ENCODE data around the gene SRCAP.

SRCAP gene

GRCh38 chr16:30737794-30738648 is 39.0 kb downstream of the SRCAP start:
- no peak for DNase-seq

- no peak for DNase-seq
Observed at GRCh38 chr16:30738984-30739951, 40.3 kb downstream of the SRCAP start.

DNA sequence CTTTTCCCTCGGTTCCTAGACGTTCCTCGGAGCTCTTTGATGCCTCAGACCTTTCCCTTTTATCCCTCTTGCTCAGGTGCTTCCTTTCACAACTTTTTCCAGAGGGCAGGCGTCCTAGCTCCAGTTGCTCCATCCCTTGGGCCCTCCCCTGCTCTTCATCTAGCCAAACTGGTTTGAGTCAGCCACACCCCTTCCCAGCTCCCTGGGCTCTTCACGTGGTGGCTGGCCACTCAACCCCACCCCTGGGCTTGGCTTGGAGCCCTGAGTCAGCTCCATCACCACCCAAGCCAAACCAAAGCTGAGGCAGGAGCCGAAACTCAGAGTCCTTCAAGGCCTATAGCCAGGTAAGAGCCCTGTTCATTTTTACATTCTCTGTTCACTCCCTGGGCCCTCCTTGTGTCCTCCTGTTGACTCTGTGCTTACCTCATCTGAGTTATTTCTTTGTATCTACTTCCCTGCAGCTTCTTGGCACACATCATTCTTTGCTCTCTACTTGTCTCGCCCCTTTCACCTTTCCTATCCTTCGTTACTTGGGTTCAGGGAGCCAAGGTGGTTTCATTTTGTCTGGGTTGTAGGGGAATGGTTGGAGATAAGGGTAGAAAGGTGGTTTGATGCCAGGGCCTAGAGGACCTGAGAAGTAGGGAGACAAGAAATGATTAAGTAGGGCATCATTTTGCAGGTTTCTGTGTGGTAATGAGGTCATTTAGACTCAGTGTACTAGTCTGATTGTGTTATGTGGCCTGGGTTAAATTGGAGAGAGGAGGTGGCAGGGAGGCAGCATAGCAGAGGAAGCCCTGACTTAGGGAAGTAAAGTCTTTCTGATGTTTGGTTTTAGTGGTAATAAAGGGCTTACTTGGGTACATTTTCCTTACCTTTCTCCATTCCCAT is 41.6 kb downstream of the SRCAP start:
- peak; percentile 16 for DNase-seq

DNA sequence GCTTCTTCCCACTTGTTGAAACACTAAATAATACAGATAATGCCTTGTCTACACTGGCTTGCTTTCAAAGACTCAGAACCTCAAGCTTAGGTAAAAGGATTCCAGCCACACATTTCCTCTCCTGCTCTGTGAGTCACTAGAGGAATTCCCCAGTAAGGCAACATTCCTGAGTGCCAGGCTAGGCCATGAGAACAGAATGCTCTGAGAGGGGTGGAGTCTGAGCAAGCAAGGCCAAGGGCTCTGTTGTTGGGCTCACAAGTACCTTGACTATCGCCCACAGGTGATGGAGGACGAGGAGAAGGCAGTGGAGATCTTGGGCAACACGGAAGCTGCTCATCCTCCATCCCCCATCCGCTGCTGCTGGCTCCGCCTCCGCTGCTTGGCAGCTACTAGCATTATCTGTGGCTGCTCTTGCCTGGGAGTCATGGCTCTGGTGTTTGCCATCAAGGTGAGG is 42.5 kb downstream of the SRCAP start:
- no peak for DNase-seq

DNA sequence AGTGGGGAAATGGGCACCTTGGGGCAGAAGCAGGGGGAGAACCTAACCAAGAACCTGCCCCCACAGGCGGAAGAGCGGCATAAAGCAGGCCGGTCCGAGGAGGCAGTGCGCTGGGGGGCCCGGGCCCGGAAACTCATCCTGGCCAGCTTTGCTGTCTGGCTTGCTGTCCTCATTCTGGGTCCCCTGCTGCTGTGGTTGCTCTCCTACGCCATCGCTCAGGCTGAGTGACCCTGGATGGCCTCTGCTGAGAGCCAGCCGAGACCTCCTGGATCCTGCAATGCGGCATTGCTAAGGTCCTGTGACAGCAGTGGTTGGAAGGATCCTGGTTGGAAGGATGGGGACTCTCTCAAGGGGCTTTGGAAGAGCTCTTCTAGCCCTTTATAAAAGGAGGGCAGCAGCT is 44.7 kb downstream of the SRCAP start:
- no peak for DNase-seq

- no peak for DNase-seq
Observed at GRCh38 chr16:30744183-30744582, 45.2 kb downstream of the SRCAP start.

- DNase-seq = no peak
Observed at GRCh38 chr16:30745082-30745481, 46.1 kb downstream of the SRCAP start.

GRCh38 chr16:30746638-30747175 is 47.7 kb downstream of the SRCAP start:
- no peak for DNase-seq

GRCh38 chr16:30747331-30747730 is 48.4 kb downstream of the SRCAP start:
- no peak for DNase-seq

GRCh38 chr16:30747799-30748633 is 49.0 kb downstream of the SRCAP start, which contains the start of gene PHKG2:
Gene PHKG2, plus strand, starts transcription at chr16:30748425. Its CDS starts 396 bp downstream, at chr16:30748821.
- DNase-seq = peak; percentile 98

DNA sequence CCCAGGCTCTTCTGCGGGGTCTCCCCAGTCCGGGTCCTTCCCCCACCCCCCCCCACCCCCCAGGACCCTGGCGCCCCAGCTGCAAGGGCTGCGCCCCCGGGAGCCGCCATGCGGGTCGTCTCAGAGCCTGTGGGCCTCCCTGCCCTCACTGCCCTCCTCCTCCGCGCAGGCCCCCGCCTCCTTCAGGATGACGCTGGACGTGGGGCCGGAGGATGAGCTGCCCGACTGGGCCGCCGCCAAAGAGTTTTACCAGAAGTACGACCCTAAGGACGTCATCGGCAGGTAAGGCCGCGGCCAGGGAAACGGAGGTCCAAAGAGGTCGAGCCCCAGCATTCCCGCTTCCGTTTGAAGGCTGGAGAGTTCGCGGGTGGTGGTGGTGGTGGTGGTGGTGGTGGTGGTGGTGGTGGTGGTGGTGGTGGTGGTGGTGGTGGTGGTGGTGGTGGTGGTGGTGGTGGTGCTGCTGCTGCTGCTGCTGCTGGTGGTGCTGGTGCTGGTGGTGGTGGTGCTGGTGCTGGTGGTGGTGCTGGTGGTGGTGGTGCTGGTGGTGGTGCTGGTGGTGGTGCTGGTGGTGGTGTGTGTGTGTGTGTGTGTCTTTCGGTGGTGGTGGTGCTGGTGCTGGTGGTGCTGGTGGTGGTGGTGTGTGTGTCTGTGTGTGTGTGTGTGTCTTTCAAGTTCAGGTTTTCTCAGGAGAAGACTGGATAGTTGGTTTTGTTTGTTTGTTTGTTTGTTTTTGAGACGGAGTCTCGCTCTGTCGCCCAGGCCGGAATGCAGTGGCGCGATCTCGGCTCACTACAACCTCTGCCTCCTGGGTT is 49.9 kb downstream of the SRCAP start:
- no peak for DNase-seq

GRCh38 chr16:30750201-30750600 is 51.2 kb downstream of the SRCAP start:
- DNase-seq = no peak

GRCh38 chr16:30750876-30751465 is 52.0 kb downstream of the SRCAP start:
- no peak for DNase-seq

DNA sequence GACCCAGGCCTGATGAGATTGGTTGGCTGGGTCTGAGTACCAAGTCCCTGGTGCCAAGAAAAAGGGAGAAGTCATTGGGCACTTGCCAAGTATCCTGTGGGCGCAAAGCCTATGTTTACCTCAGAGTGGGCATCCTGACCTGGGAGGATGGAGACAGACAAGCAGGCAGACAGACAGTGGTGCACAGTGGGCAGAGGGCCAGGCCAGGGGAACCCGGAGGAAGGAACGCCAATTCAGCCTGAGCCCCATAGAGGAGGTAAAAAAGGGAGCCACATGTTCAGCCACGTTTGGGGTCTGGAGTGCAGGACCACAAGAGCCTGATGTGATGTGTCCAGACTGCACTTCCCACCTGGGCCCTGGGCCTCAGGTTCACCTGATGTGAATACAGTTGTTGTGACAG is 54.6 kb downstream of the SRCAP start:
- no peak for DNase-seq

DNA sequence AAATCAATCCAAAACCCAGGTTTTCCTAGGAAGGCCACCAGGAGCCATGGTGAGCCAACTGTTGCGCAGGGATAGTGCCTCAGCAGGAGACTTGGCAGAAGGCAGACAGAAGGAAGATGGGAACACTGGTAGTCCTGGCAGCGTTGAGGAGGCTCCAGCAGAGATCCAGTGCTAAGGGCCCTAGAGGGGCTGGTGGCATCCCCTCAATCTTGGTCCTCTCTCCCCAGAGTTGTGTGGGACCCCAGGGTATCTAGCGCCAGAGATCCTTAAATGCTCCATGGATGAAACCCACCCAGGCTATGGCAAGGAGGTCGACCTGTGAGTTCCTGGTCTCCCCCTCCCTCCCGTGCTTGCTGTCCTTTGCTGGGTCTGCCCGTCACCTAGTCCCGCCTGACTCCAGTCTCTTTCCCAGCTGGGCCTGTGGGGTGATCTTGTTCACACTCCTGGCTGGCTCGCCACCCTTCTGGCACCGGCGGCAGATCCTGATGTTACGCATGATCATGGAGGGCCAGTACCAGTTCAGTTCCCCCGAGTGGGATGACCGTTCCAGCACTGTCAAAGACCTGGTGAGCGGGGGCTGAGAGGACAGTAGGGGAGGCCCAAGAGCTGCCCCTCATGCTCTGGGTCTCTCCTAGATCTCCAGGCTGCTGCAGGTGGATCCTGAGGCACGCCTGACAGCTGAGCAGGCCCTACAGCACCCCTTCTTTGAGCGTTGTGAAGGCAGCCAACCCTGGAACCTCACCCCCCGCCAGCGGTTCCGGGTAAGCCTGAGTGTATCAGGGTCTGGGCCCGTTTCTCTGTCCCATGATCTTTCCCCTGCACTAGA is 57.2 kb downstream of the SRCAP start:
- no peak for DNase-seq

GRCh38 chr16:30756781-30757100 is 57.8 kb downstream of the SRCAP start:
- DNase-seq = no peak

DNA sequence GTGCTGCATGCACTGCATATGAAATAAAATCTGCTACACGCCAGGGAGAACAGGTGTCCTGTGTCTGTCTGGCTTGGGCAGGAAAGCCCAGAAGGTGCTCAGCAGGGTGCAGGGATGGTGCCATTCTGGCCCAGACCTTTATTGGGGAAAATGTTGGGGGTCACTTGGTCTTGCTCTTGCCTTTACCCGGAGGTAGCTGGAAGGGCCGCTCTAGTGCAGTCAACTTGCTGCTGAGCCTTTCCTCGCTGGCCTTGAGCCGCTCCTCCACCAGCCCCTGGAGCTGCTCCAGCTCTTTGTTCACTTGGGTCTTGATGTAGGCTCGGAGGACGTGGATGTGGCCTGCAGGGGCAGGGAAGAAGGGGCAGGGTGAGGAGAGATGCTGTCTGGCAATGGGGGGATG is 58.3 kb downstream of the SRCAP start:
- DNase-seq = no peak

GRCh38 chr16:30758988-30759491 is 60.1 kb downstream of the SRCAP start:
- no peak for DNase-seq

DNA sequence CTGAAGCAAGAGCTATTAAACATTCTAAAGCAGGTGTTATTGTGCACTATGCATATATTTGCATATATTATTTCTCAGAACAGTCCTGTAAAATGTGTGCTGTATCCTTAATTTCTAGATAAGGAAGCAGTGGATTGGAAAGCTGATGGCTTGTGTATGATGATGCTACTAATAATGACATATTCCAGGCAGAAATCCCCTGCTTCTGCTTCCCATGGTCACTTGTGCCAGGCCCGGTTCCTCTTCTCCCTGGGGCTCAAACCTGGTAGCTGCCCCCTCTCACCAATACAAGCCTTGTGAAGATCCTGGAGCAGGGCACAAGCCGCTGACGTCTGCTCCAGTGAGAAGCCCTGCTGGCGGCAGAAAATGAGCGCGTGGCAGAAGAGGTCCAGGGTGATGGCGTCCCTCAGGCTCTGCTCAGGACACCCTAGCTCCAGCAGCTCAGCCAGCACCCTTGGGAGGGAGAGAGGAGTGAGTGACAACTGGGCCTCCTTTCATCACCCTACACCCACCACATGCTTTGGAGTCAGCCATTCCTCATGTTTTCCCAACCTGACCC is 61.1 kb downstream of the SRCAP start:
- no peak for DNase-seq

All from NCI-H2107 (cell line).